ENCODE measurements around the gene OGA. TPM values are rescaled to one million over a fixed set of nuclear protein-coding genes. Genes with fewer than 3 reads are reported as not detected.

The OGA gene
- total RNA-seq = 38.5 and 44.7 TPM in 2 replicates

GRCh38 chr10:101818119-101818871 lies at the start of gene OGA:
Gene OGA (minus strand): TSS chr10:101818444. CDS start chr10:101818022, 422 bp downstream.

DNA sequence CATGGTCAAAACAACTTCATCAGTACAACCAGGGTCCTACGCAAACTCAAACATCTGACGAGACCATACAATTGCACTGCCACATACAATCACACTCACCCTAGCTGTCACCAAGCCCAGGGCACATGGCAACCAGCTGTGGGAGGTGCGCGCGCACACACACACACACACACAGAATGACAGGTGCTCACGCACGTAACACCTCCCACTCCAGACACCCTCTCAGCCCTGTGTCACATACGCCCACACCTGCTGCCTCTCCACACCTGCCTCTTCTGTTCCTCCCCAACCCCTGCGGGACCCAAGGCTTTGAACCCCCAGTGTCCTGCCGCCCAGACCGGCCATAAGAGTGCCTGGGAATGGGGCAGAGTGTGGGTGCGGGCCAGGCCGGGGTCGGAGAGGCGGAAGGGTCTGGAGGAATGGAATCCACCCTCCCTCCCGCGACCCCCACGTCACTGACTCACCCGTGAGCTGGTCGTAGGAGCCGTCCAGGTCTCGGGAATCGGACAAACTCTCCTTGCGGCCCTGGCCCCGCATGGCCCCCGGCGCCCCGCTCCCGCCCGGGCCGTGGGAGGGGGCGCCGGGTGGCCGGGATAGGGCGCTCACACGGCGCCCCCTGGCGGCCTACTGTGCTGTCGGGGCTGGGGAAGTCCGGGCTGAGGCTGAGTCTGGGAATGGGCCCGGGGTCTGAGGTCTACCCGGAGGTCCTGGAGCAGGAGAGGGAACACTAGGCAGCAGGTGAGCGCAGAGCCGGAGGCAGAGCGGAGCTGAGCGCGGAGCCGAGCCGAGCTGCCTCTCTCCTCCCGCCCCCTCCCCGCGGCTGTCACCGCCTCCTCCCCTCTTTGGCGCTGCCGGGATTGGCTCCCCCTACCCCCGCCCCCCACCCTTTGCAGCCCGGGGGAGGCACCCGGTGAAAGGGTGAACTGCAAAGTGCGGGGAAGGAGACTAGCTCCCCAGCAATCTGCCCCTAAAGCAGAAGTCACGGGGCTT lies 25.1 kb upstream of the OGA start, which contains the start of gene KCNIP2:
TSS of gene KCNIP2 (minus strand) at position 769 of the 990 bp plus-strand sequence. CDS start at position 537, 232 bp downstream.

DNA sequence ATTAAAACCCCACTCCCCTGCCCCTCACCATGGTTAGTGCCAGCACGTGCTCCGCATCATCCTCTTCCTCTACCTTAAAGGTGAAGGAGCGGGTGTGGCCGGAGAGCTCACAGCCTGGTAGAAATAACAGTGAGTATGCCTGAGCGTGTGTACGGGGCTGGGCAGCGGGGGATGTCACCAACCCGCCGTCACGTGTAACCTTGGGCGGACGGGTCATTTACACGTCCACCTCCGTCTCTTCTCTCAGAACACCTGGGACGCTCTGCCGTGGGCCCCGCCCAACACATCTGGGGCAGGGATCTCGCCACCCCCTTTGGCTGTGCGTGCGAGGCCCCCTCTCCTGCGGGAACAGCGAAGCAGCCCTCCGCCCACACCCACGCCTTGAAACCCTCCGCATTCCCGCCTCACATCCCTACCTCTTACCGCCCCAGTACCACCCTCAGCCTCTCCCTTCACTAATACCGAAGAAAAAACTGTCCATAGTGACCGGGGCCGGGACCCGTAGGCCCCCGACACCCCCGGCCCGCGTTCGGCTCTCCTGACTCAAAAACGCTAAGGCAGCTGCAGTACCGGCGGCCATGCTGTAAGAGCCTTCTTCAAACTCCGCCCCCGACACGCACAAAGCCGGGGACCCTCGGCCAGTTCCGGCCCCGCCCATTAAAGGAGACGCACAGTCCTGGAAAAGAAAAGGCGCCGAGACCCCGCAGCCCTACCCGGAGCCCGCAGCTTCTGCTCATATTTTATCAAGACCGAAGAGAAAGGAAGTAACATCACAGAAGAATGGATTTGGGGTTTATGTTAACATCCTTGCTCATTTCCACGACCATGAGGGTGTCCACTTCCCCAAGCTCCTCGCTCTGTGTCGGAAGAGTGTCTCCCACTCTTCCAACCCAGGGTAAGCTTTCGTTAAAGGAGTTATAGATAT lies 35.2 kb downstream of the OGA start, which contains the start of gene NPM3:
TSS of gene NPM3 (minus strand) at position 636 of the 925 bp plus-strand sequence. CDS start at position 580, 56 bp downstream.

GRCh38 chr10:101775273-101776160 lies 42.7 kb downstream of the OGA start, which contains the start of gene FGF8:
Gene FGF8 (minus strand): TSS chr10:101776114. CDS start chr10:101775900, 214 bp downstream.

Other genes starting within 250 kb of the OGA start
- 14.2 and 24.9 TPM in 2 replicates for gene POLL, start 230.2 kb downstream of the OGA start, total RNA-seq
- 32.8 and 52.2 TPM in 2 replicates for gene DPCD, start 230.1 kb downstream of the OGA start, total RNA-seq
- gene FBXW4, start 123.3 kb downstream of the OGA start, total RNA-seq = 14.1 and 18.4 TPM in 2 replicates
- not detected in 2 replicates for gene FGF8, start 42.3 kb downstream of the OGA start, total RNA-seq
- gene NPM3, start 35.0 kb downstream of the OGA start, total RNA-seq = 62.3 and 105 TPM in 2 replicates
- gene KCNIP2, start 25.4 kb upstream of the OGA start, total RNA-seq = 0.12 TPM in 1 of 2 replicates, not detected in the other
- gene ARMH3, start 237.7 kb upstream of the OGA start, total RNA-seq = 5.7 and 7.7 TPM in 2 replicates
- gene HPS6, start 246.9 kb upstream of the OGA start, total RNA-seq = 32.8 and 38.7 TPM in 2 replicates

All from pericardium fibroblast (primary cell).